HEK293 (cell line): ENCODE data around the gene CREG2.

Source experiments
- CTCF ChIA-PET: fragments of 350-600 bp; formaldehyde crosslinking; extraction: SDS; loops from one replicate; lab custom pipeline; 2021; ENCODE audit warnings: antibody characterized with exemption; lab: Yijun Ruan, JAX
- POLR2A ChIA-PET: fragments of 300-600 bp; formaldehyde crosslinking; extraction: SDS; loops from one replicate; lab custom pipeline; 2020; ENCODE audit warnings: antibody characterized with exemption, inconsistent platforms; lab: Yijun Ruan, JAX
- H3K27ac ChIP-seq: fragments of 200-500 bp; sonication (Bioruptor generic); 2 replicates; pipeline ENCODE4 v1.5.1; 2014; ENCODE audit warnings: low read depth, low read length, control low read depth, inconsistent platforms; ENCODE audit errors: extremely low read depth
- H3K36me3 ChIP-seq, 2 experiments: fragments of 200-500 bp in 1 of 2; sonication (Bioruptor generic) in 1 of 2; 1 replicate in 1 of 2; 2 replicates in 1 of 2; pipeline ENCODE4 v1.5.1; 2014 to 2017; ENCODE audit warnings: inconsistent platforms in 2 of 2, low read length in 2 of 2; ENCODE audit not compliant: control insufficient read depth in 2 of 2, insufficient read depth in 1 of 2
- H3K4me1 ChIP-seq: fragments of 200-500 bp; sonication (Bioruptor generic); 2 replicates; pipeline ENCODE4 v1.5.1; 2014; ENCODE audit warnings: mild to moderate bottlenecking, low read length, inconsistent platforms; ENCODE audit not compliant: control insufficient read depth, insufficient read depth
- H3K4me3 ChIP-seq: 2 replicates; pipeline ENCODE4 v1.5.1; 2011; ENCODE audit warnings: low read depth, mild to moderate bottlenecking, control low read depth, low read length, moderate library complexity
- H3K9me3 ChIP-seq: fragments of 200-500 bp; sonication (Bioruptor generic); 2 replicates; pipeline ENCODE4 v1.5.1; 2014; ENCODE audit warnings: low read depth, low read length, inconsistent platforms; ENCODE audit not compliant: control insufficient read depth, insufficient read depth
- AEBP2 ChIP-seq: fragments of 450-650 bp; formaldehyde crosslinking; IDR thresholded peaks from 2 replicates; pipeline ENCODE4 v1.5.1; 2016; ENCODE audit warnings: missing biosample characterization, missing genetic modification characterization, borderline replicate concordance
- GLI2 ChIP-seq: fragments of 450-650 bp; formaldehyde crosslinking; IDR thresholded peaks from 2 replicates; pipeline ENCODE4; 2017; ENCODE audit warnings: missing biosample characterization, missing genetic modification characterization, low read depth, borderline replicate concordance
- MYNN ChIP-seq: fragments of 450-650 bp; formaldehyde crosslinking; IDR thresholded peaks from 2 replicates; pipeline ENCODE4 v1.5.1; 2016; ENCODE audit warnings: missing biosample characterization, missing genetic modification characterization, borderline replicate concordance
- OVOL3 ChIP-seq: fragments of 450-650 bp; formaldehyde crosslinking; IDR thresholded peaks from 2 replicates; pipeline ENCODE4 v1.5.1; 2016; ENCODE audit warnings: missing biosample characterization, missing genetic modification characterization
- SETDB1 ChIP-seq: IDR thresholded peaks from one replicate; pipeline ENCODE4 v1.6.1; 2017; ENCODE audit warnings: mild to moderate bottlenecking, low read length, moderate library complexity, mixed read lengths; ENCODE audit not compliant: insufficient read length
- ZBTB1 ChIP-seq: fragments of 450-650 bp; formaldehyde crosslinking; IDR thresholded peaks from 2 replicates; pipeline ENCODE4 v1.5.1; 2016; ENCODE audit warnings: missing biosample characterization, missing genetic modification characterization
- ZBTB10 ChIP-seq: fragments of 450-650 bp; formaldehyde crosslinking; IDR thresholded peaks from 2 replicates; pipeline ENCODE4 v1.5.1; 2016; ENCODE audit warnings: missing biosample characterization, missing genetic modification characterization
- ZBTB26 ChIP-seq: fragments of 450-650 bp; formaldehyde crosslinking; optimal IDR thresholded peaks from 2 replicates; pipeline ENCODE3; 2016; ENCODE audit warnings: missing biosample characterization, mild to moderate bottlenecking, missing genetic modification characterization
- ZEB2 ChIP-seq: fragments of 450-650 bp; formaldehyde crosslinking; IDR thresholded peaks from 2 replicates; pipeline ENCODE4 v1.5.1; 2016; ENCODE audit warnings: missing biosample characterization, missing genetic modification characterization
- ZFP3 ChIP-seq: fragments of 450-650 bp; formaldehyde crosslinking; IDR thresholded peaks from 2 replicates; pipeline ENCODE4 v1.5.1; 2016; ENCODE audit warnings: low read depth, missing biosample characterization, missing genetic modification characterization
- ZNF114 ChIP-seq: fragments of 450-650 bp; formaldehyde crosslinking; IDR thresholded peaks from 2 replicates; pipeline ENCODE4 v1.5.0; 2017; ENCODE audit warnings: missing biosample characterization, missing genetic modification characterization
- ZNF157 ChIP-seq: fragments of 450-650 bp; formaldehyde crosslinking; IDR thresholded peaks from 2 replicates; pipeline ENCODE4 v1.5.1; 2016; ENCODE audit warnings: missing biosample characterization, missing genetic modification characterization
- ZNF174 ChIP-seq: fragments of 450-650 bp; formaldehyde crosslinking; IDR thresholded peaks from 2 replicates; pipeline ENCODE4 v1.5.0; 2017; ENCODE audit warnings: missing biosample characterization, mild to moderate bottlenecking, missing genetic modification characterization
- ZNF214 ChIP-seq: fragments of 450-650 bp; formaldehyde crosslinking; IDR thresholded peaks from 2 replicates; pipeline ENCODE4 v1.5.1; 2017; ENCODE audit warnings: missing biosample characterization, mild to moderate bottlenecking, missing genetic modification characterization, borderline replicate concordance
- ZNF324 ChIP-seq: fragments of 450-650 bp; formaldehyde crosslinking; IDR thresholded peaks from 2 replicates; pipeline ENCODE4 v1.5.1; 2016; ENCODE audit warnings: missing biosample characterization, missing genetic modification characterization
- ZNF354C ChIP-seq: fragments of 450-650 bp; formaldehyde crosslinking; IDR thresholded peaks from 2 replicates; pipeline ENCODE4 v1.5.1; 2016; ENCODE audit warnings: missing biosample characterization, missing genetic modification characterization, low read depth, borderline replicate concordance
- ZNF433 ChIP-seq: fragments of 450-650 bp; formaldehyde crosslinking; IDR thresholded peaks from 2 replicates; pipeline ENCODE4 v1.5.1; 2016; ENCODE audit warnings: missing biosample characterization, missing genetic modification characterization, low read depth
- ZNF530 ChIP-seq: fragments of 450-650 bp; formaldehyde crosslinking; IDR thresholded peaks from 2 replicates; pipeline ENCODE4 v1.5.1; 2016; ENCODE audit warnings: low read depth, missing biosample characterization, missing genetic modification characterization
- ZNF585B ChIP-seq: fragments of 450-650 bp; formaldehyde crosslinking; IDR thresholded peaks from 2 replicates; pipeline ENCODE4 v1.5.1; 2016; ENCODE audit warnings: missing biosample characterization, missing genetic modification characterization
- ZNF621 ChIP-seq: fragments of 450-650 bp; formaldehyde crosslinking; IDR thresholded peaks from 2 replicates; pipeline ENCODE4 v1.5.1; 2017; ENCODE audit warnings: missing biosample characterization, missing genetic modification characterization
- ZNF660 ChIP-seq: fragments of 450-650 bp; IDR thresholded peaks from 2 replicates; pipeline ENCODE4 v1.5.1; 2018; ENCODE audit warnings: missing biosample characterization, mild to moderate bottlenecking, missing genetic modification characterization
- ZNF664 ChIP-seq: fragments of 450-650 bp; formaldehyde crosslinking; IDR thresholded peaks from 2 replicates; pipeline ENCODE4 v1.5.1; 2016; ENCODE audit warnings: missing biosample characterization, missing genetic modification characterization
- ZNF701 ChIP-seq: fragments of 450-650 bp; formaldehyde crosslinking; IDR thresholded peaks from 2 replicates; pipeline ENCODE4 v1.5.1; 2016; ENCODE audit warnings: missing biosample characterization, missing genetic modification characterization
- ZXDB ChIP-seq: fragments of 450-650 bp; formaldehyde crosslinking; IDR thresholded peaks from 2 replicates; pipeline ENCODE4 v1.5.1; 2016; ENCODE audit warnings: missing biosample characterization, missing genetic modification characterization

The CREG2 gene

GRCh38 chr2:101303688-101304087, 83.6 kb downstream of the CREG2 start (continued):
- TF ChIP-seq ZBTB10, result no peak

GRCh38 chr2:101302016-101302415, 85.3 kb downstream of the CREG2 start:
- H3K4me1 ChIP-seq, result 0 out of 2 replicates have a peak, but pooled peaks cover 3% of the 10 kb centered on the region
- POLR2A ChIA-PET, result no interaction called here
- H3K4me3 ChIP-seq, result no peak overlapping the region
- H3K27ac ChIP-seq, result no peak overlapping the region
- TF ChIP-seq ZBTB10 (no peak), MYNN (no peak), AEBP2 (tag by site-specific recombination) (no peak), ZNF174 (tag by site-specific recombination) (no peak), ZNF114 (tag by site-specific recombination) (no peak), ZNF324 (no peak)
- H3K9me3 ChIP-seq, result no peaks in the 10 kb centered on the region
- peaks cover 0 to 25% of the 10 kb centered on the region in 2 experiments; a peak in 2 of 3 replicates for H3K36me3 ChIP-seq
- CTCF ChIA-PET, result interaction anchor here (0.6 kb wide), 1 partner anchor 63 kb away, joined by 3 read pairs; no protein-coding TSS in a partner anchor

GRCh38 chr2:101300836-101301235, 86.5 kb downstream of the CREG2 start:
- ChIA-PET CTCF (no interaction called here), POLR2A (interaction anchor here (0.6 kb wide), 1 partner anchor 10 kb away, joined by 3 read pairs; no protein-coding TSS in a partner anchor)
- Histone ChIP-seq H3K9me3 (no peaks in the 10 kb centered on the region), H3K4me1 (0 out of 2 replicates have a peak, but pooled peaks cover 3% of the 10 kb centered on the region), H3K36me3 (peaks cover 0 to 17% of the 10 kb centered on the region in 2 experiments; a peak in 2 of 3 replicates), H3K27ac (no peak overlapping the region), H3K4me3 (no peak overlapping the region)
- TF ChIP-seq ZNF214 (tag by site-specific recombination), result no peak
- TF ChIP-seq ZEB2 (tag by site-specific recombination), result no peak
- TF ChIP-seq ZBTB26 (tag by site-specific recombination), result no peak
- no peak for TF ChIP-seq ZNF664
- no peak for TF ChIP-seq ZNF585B (tag by site-specific recombination)
- TF ChIP-seq ZNF530 (tag by site-specific recombination), result no peak
- TF ChIP-seq ZNF433, result no peak
- TF ChIP-seq GLI2, result no peak
- no peak for TF ChIP-seq ZBTB1 (tag by site-specific recombination)
- TF ChIP-seq SETDB1, result no peak
- no peak for TF ChIP-seq OVOL3 (tag by site-specific recombination)
- no peak for TF ChIP-seq ZNF660 (tag by site-specific recombination)
- no peak for TF ChIP-seq ZNF701 (tag by site-specific recombination)
- no peak for TF ChIP-seq ZFP3 (tag by site-specific recombination)
- no peak for TF ChIP-seq ZNF157 (tag by site-specific recombination)
- TF ChIP-seq ZXDB (tag by site-specific recombination), result no peak
- TF ChIP-seq ZNF354C (tag by site-specific recombination), result no peak
- no peak for TF ChIP-seq ZNF621 (tag by site-specific recombination)
